ENCODE results near the gene AP5Z1.

GRCh38 chr7:4809091-4809591 lies 33.7 kb downstream of the AP5Z1 start:
- no peak for TF ChIP-seq CTCF (conservative IDR thresholded peaks at IDR 0.05 in 1 of 2, IDR thresholded peaks at IDR 0.05 in 1 of 2; ENCODE audit: extremely low read depth in 1 of 2, insufficient read depth in 1 of 2, low read depth in 1 of 2, low read length in 2 of 2)
- no peak for TF ChIP-seq EZH2 (IDR thresholded peaks at IDR 0.05; ENCODE audit: borderline replicate concordance, low read length)
